GDM1 (cell line): Measurements from ENCODE around the gene CHMP3.
"Not testable (repeated sequence)": the region's sequence is repeated elsewhere in the genome, so short reads cannot be mapped to it uniquely, and the experiment has no call there.

Source experiments
- DNase-seq: peaks from one replicate; lab custom pipeline; 2025; lab: John Stamatoyannopoulos, UW

CHMP3 gene

DNA sequence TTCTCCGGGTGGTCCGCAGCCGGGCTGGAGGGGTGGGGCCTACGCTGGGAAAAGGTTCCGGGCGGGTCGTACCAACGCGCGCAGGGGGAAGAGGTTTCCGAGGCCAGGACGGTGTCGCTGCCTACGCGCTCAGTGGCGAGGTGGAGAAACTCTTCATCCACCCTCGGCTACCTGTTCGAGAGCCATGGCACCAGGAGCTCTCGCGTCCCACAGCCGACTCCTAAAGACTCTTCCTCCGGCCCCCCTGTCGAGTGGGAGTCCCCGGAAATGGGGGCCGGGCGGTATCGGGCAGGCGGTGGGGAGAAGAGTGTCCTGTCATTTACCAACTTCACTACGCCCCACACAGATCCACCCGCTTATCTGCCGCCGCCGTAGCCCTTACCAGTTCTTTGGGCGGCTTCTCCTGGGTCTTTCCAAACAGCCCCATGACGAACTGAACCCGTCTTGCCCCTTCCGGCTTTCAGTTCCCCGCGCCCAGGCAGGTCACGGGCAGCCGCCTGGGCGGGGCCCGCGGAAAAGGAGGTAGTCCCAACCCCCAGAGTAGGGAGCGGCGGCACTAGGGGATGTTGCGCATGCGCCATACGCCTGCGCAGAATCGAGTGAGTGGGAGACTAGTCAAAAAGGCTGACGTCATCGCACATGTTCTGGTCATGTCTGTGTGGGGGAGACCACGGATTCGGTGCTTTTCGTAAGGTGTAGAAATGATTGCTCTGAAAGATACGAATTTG lies at the start of gene CHMP3:
CHMP3 (minus strand) TSS at position 522 of the 728 bp plus-strand sequence; CDS start at position 427, 95 bp downstream.
- DNase-seq: peak; percentile 91

DNA sequence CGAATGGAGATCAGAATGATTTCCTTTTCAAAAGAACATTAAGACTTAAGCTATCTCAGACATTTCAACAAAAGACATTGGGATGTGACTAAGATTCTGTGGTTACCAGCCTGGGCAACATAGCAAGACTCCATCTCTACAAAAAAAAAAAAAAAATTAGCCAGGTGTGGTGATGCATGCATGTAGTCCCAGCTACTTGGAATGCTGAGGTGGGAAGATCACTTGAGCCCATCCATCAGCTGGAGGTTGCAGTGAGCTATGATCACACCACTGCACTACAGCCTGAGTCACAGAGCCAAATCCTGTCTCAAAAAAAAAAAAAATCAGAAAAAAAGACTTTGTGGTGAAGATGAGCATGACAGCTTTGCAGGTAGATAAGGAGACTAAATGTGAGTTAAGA lies 47.6 kb upstream of the CHMP3 start:
- DNase-seq: no peak

- DNase-seq: no peak
Measured at GRCh38 chr2:86608832-86609410, 45.7 kb upstream of the CHMP3 start.

- no peak for DNase-seq
Measured at GRCh38 chr2:86603905-86604304, 40.7 kb upstream of the CHMP3 start.

DNA sequence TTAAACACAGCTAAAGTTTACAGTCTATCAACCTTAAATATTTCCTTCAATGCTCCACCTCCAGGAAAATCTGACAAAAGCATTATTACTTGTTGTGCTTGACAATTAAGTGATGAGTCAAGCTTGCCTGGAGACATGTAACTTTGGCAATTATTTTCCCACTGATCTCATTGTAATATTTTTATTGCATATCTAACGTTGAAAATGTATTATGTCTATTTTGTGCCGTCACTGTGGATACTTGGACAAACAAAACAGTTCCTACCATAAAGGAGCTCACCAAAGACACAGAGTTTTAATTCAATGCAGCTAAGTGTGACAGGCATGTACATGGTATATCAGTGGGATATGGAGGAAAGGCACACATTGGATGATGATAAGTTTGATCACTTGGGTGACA lies 35.7 kb upstream of the CHMP3 start:
- DNase-seq: no peak

DNA sequence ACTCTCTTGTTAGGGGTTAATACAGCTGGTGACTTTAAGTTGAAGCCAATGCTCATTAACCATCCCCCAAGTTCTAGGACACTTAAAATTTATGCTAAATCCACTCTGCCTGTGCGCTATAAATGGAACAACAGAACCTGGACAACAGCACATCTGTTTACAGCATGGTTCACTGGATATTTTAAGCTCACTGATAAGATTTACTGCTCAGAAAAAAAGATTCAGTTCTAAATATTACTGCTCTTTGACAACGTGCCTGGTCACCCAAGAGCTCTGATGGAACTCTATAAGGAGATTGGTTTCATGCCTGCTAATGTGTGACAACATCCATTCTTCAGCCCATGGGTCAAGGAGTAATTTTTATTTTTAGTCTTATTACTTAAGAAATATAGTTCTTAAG lies 32.9 kb upstream of the CHMP3 start:
- DNase-seq: no peak

DNA sequence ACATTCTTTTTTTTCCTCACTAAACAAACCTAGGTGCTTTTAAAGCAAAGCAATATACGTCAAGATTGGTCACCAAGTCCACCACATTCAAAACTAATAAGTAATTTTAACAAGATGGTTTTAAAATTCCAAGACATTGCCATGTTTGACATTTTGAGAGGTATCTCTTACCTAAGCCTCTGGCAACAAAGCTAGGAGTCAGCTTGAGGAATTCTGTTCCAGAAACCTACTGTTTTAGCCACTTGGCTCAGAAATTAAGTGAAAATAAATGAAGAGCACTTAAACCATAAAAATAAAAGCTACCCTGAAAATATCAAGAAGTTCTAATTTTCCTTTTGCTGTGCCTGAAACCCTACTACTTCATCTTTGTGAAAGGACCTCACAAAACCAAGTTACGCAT lies 30.0 kb upstream of the CHMP3 start:
- DNase-seq: no peak

GRCh38 chr2:86592547-86593230 lies 29.4 kb upstream of the CHMP3 start:
- no peak for DNase-seq

GRCh38 chr2:86589701-86590100 lies 26.5 kb upstream of the CHMP3 start:
- DNase-seq: not testable (repeated sequence)

DNA sequence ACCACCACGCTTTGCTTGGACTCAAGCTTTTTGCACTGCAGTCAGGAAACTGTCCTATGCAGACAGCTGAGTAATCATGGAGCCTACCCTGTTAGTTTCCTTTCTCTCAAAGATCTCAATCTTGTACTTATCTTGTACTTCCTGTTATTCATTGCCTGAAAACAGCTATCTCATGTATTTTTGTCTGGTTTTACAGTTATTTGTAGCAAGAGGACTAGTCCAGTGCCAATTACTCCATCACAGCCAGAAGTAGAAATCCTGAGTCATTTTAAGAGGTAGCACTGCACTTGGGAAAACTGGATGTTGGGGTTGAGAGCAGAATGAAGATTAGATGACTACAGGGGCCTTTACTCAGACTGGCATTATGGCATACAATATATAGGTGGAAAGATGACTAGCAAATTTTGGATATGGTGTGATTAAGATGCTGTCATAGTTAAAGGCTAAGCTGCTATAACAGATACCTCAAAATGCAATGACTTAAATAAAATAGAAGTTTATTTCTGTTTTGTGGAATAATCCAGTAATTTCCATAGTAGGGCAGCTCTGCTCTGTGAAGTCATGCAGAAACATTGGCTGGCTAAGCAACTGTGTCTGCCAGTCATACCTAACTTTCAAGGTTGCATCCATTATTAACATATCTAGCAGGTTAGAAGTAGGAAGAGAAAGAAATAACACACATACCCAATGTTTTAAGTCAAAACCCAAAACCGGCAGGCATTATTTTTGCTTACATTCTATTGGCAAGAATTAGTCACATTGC lies 21.1 kb upstream of the CHMP3 start:
- peak; percentile 20 for DNase-seq

GRCh38 chr2:86580560-86580959 lies 17.3 kb upstream of the CHMP3 start:
- no peak for DNase-seq

- DNase-seq: no peak
Measured at GRCh38 chr2:86577817-86578456, 14.7 kb upstream of the CHMP3 start.

DNA sequence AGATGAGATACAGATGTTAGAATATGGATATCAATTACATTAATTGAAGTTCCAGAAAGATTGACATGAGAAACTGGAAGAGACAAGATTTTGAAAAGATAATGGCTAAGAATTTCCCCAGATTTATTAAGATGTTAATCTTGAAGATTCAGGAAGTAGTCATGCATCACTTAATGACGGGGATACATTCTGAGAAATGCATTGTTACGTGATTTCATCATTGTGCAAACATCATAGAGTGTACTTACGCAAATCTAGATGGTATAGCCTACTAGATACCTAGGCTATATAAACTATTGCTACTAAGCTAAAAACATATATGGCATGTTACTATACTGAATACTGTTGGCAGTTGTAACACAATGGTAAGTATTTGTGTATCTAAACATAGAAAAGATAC lies 6.8 kb upstream of the CHMP3 start:
- no peak for DNase-seq

- no peak for DNase-seq
Measured at GRCh38 chr2:86566821-86567190, 3.6 kb upstream of the CHMP3 start.

DNA sequence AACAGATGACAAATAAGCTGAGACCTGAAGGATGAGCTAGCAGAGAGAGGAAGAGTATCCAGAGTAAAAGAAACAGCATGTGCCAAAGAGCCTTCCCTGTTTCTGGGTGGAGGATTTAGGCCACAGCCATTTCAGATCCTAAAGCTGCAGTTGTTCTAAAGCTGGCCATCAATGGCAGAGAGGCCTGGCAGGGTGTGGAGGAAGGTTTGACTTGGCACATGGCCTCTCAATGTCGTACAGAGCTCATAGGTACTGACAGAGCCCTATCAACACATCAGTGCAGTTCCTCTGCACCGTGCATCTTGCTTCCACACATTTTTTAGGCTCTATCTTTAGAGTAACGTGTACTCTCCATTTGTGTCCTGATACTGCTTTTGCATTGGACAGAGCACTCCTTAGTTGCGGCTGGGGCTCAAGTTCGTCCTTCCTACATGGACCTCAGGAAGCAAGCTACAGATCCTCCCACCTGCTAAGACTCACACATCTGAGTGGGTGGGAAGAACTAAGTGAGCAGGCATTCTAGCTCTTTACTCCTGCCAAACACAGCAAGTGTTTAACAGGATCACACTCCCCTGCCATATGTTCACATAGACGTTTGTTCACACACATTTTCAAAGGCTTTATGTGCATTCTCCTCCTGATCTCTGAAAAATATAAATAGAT lies 3.0 kb upstream of the CHMP3 start:
- no peak for DNase-seq

- DNase-seq: no peak
Measured at GRCh38 chr2:86563650-86564061, 413 bp upstream of the CHMP3 start.

DNA sequence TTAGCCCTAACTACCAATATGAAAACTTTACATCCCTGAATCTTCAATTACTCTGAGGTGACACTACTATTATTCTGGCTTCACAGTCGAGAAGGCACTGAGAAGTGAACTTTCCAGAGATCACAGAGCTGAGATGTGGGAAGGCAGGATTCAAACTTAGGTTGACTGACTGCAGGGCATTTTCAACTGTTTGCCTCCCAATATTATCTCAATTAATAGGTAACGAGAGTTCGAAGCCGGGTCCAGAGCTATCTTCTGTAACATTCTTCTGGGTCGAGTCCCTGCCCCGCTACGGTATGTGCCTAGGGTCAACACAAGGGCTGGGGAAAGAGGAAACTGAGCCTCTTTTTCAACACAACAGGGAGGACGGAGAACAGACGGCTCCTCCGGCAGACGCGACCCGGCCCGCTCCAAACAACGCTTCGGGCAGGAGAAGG lies 740 bp downstream of the CHMP3 start:
- DNase-seq: no peak

DNA sequence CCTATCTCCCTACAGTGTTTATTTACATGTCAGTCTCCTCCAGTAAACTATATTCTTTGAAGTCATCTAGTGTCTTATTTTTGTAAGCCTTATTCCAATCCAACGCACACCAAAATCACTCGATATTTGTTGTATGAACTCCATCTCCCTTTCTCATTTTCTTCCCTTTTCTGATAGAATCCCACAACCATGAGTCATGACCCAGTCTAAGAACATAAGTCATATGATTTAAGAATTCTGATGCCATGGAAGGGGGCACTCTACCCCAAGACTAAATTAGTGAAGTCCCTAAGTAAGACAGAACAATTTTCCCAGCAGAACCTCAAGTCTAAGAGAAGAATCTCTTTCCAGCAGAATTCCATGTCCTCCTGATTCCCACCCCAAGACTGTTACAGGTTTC lies 5.4 kb downstream of the CHMP3 start:
- DNase-seq: no peak

DNA sequence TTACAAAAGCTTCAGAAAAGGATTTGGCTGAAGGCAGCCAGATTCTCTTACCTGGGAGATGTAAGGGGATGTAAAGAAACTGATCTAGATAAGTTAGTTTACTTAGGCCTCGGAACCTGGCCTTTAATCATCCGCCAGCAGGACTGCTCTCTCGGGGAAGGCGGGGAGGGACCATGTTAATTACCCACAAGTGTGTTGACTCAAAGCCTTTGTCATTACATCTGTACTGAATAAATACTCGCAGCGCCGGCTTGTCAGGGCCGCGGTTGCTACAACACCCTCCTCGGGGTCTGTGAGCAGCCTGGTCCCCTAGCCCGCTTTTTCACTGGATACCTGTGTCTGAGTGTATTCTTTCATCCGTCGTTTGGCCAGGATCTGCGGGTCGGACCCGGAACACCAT lies 6.7 kb downstream of the CHMP3 start:
- no peak for DNase-seq

- no peak for DNase-seq
Measured at GRCh38 chr2:86552889-86553288, 10.4 kb downstream of the CHMP3 start.

DNA sequence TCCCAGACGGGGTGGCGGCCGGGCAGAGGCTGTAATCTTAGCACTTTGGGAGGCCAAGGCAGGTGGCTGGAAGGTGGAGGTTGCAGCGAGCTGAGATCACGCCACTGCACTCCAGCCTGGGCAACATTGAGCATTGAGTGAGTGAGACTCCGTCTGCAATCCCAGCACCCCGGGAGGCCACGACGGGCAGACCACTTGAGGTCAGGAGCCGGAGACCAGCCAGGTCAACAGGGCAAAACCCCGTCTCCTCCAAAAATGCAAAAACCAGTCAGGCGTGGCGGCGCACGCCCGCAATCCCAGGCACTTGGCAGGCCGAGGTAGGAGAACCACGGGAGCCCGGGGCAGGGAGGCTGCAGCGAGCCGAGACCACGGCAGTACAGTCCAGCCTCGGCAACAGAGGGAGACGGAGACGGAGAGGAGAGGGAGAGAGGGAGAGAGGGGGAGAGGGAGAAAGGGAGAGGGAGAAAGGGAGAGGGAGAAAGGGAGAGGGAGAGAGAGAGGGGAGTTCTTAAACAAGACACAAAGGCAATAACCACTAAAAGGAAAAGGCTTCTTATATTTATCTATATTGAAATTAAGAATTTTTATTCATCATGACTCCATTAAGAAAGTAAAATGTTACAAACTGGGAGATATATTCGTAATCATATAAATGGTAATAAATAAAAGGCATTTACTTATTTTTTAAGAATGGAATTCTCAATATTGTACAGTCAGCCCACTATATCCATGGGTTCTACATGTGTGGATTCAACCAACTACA lies 13.1 kb downstream of the CHMP3 start:
- not testable (repeated sequence) for DNase-seq
